PC-9 (cell line): ENCODE results near the gene IL13.

Experiments used
- CTCF ChIP-seq: fragments of 200-600 bp; sonication (generic); conservative IDR thresholded peaks from 2 replicates; pipeline ENCODE4 v1.6.1; 2017; ENCODE audit warnings: mixed run types, antibody characterized with exemption, mild to moderate bottlenecking, moderate library complexity
- EZH2 ChIP-seq: fragments of 200-600 bp; sonication (generic); IDR thresholded peaks from 2 replicates; pipeline ENCODE4 v1.8.0; 2017; ENCODE audit warnings: antibody characterized with exemption, low read depth

- TF ChIP-seq CTCF (no peak), EZH2 (no peak)
Observed at GRCh38 chr5:132681476-132681831, 23.5 kb downstream of the IL13 start.
